NCI-H2196 (cell line): Measurements from ENCODE around the gene KCNJ2.

Experiments
- DNase-seq: peaks from one replicate; lab custom pipeline; 2025; ENCODE audit not compliant: unreplicated experiment; lab: John Stamatoyannopoulos, UW

KCNJ2 gene

GRCh38 chr17:70202840-70203239, 33.5 kb downstream of the KCNJ2 start:
- no peak for DNase-seq

DNA sequence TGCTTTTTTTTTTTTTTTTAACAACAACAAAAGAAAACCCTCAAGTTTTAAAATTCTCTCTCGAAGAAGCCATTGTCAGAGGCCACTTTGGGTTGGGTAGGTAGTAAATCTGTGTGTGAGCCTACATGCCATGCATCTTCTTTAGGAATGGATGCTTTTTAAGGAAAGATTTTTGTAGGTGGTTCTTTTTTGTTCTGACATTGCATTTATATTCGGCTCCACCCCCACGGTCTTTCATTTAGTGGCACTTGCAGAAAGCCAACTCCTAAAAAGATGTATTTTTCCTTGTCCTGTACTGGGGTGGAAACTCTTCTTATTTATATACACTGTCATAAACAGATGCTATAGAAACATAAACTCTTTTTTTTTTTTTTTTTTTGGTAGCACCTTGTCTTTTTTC, 35.1 kb downstream of the KCNJ2 start:
- DNase-seq, result no peak

- DNase-seq, result no peak
Measured at GRCh38 chr17:70205401-70205800, 36.1 kb downstream of the KCNJ2 start.

DNA sequence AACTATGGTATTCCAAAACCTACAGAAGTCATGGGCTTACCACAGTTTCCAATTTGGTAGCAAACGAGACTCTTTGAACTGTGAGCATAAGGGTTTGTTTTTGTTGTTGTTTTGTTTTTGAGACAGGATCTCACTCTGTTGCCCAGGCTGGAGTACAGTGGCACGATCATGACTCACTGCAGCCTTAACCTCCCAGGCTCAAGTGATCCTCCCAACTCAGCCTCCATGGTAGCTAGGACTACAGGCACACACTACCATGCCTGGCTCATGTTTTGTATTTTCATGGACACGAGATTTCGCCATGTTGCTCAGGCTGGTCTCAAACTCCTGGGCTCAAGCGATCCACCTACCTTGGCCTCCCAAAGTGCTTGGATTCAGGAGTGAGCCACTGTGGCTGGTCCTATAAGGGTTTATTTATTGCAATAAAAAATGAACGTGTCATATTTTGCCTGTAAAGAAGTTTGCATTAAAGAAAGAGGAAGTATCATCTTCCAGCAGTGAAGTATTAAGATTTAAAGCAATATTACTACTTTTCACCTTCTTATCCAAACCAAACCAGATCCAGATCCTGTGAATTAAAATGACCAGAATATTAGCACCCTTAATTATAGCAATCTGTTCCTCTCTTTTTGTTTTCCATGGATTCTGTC, 37.2 kb downstream of the KCNJ2 start:
- DNase-seq, result no peak

GRCh38 chr17:70207184-70207583, 37.9 kb downstream of the KCNJ2 start:
- DNase-seq, result no peak

GRCh38 chr17:70208080-70208794, 38.9 kb downstream of the KCNJ2 start:
- DNase-seq, result no peak

DNA sequence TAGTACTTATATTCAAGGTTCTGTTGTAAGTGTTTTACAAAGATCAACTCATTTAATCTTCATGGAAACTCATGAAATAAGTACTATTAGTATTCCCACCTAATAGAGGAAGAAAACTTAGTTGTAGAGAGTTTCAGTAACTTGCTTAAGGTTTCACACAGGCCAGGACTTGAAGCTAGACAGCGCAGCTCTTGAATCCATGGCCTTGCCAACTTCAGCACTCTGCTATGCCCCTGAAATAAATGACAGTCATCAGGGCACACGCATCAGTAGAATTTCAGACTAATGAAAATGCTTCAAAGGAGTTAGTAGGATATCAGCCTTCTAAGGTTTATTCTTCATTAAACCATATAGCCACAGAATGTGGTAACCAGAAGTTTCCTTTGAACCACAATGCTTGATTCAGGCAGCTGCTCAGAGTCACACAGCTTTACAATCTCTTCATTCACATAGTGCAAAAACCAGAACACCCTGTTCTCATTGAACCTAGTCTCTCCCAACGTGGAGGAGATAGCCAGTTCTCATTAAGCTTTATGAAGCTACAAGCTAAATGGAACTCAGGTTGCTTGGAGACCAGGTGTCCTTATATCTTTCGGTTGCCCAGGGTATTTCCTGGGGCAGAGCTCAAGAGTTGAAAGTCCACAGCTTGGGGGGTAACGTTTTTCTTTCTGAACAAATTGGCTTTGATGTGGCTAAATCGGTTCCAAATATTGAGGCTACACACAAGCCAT, 39.7 kb downstream of the KCNJ2 start:
- no peak for DNase-seq

DNA sequence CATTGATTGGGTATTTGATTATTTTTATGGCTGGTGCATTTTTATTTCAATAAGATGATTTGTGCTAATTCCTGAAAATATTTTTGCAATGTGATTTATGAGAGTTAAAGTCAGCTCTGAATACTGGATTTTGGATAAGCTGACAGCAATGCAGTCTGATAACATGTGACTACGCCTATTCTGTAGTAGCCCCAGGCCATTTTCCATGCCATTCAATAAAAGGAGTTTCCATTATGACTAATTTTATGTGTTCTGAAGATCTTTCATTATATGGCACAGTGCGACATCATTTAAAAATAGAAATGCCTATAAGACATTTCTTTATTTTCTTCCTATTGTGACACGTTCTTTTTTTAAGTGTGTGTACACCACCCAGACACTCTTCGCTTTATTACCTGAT, 46.3 kb downstream of the KCNJ2 start:
- DNase-seq, result no peak

- DNase-seq, result no peak
Measured at GRCh38 chr17:70217571-70217970, 48.2 kb downstream of the KCNJ2 start.

DNA sequence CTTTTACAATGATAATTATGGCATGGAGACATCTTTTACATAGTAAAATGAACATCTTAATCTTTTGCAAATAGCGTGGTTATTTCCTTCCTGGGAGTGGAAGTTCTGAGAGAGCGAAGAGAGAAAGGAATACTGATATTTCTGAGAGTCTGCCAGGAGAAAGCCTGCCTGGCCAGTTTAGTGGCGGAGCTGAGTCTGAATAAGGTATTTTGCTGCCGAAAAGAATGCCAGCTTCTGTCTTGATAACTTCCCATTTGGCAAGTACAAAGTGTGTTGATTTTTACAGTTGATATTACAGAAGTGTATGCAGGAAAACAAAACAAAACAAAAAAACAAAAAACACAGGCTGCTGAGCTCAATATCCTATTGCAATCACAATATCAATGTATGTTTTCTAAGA, 55.9 kb downstream of the KCNJ2 start:
- DNase-seq, result no peak
